Renal cortex interstitium (tissue), 11 donors: Measurements from ENCODE around the gene CSN1S1. TPM values are rescaled to one million over a fixed set of nuclear protein-coding genes. Genes with fewer than 3 reads are reported as not detected.
A peak's percentile ranks its signal among the peaks of the same experiment; 100 is the strongest.

ENCODE experiments used
- DNase-seq, 11 donors: peaks; one replicate each; pipeline ENCODE4 v3.0.0-alpha.2; 2013; ENCODE audit warnings: low read depth in 9 of 11, low spot score in 4 of 11; ENCODE audit errors: extremely low read depth in 1 of 11
- polyA plus RNA-seq, 3 donors: library from polyadenylated mRNA; unstranded; fragments of 120-200 nt; gene quantifications; one replicate each; pipeline ENCODE4 v1.2.1, GENCODE V29; 2013; ENCODE audit not compliant: insufficient read length in 3 of 3

Gene CSN1S1
- polyA plus RNA-seq, 3 donors: not detected

DNA sequence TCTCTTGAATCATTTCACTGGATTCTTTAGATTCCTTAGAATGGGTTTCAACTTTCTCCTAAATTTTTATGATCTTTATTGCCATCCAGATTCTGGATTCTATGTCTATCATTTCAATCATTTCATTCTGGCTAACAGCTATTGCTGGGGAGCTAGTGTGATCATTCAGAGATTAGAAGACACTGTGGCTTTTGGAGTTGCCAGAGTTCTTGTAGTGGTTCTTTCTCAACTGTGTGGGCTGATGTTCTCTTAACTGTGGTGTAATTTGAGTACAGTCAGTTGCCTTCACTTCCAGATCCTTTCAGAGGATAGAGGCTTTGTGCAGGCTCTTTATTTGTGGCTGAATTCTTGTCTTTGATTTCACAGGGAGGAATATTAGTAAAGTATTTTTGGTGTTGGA, 46.7 kb downstream of the CSN1S1 start:
- no peak for DNase-seq

DNA sequence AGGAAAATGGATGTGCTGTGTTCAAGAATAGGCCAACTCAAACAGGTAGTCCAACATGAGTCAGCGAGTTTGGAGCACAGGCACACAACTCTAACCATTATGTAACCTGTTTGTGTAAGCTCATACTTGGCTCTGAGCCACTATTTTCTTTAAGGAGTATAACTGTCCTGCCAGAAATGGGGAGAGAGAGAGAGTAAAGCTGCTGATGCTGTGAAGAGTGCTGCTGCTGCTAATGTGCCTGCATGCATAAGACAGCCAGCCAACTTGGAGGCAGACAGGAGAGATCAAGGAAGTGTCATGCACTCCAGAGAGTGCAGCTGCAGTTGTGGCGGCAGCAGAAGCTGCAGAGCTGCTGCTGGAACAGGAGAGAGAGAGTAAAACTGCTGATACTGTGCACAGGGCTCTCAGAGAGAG, 53.2 kb downstream of the CSN1S1 start:
- DNase-seq: peak in 8 of 11 donors; percentile 3 to 31 (median 12)

GRCh38 chr4:69986663-69987062, 55.8 kb downstream of the CSN1S1 start:
- no peak for DNase-seq

- DNase-seq: no peak
Measured at GRCh38 chr4:69991016-69991415, 60.1 kb downstream of the CSN1S1 start.

GRCh38 chr4:69994782-69995181, 63.9 kb downstream of the CSN1S1 start:
- no peak for DNase-seq

DNA sequence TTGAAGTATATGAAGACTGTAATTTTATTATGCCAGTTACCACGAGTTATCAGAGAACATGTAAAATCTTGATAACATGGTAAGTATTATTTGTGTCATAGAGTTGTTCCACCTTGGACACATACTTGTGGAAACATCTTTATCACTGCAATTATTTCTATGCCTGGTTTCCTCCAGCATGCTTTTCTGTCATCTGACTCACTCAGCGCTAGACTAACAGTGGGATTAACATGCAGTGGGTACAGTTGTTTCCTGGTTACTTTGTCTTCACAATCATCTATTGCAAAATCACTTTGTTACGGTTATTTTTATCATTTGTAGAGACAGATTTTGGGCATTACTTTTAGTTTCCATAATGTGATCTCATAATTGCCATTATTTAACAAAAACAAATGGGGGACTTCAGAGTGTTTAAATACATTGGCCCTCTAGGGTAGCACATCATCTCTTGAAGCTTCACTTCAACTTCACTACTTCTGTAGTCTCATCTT, 64.7 kb downstream of the CSN1S1 start, which contains the start of gene STATH:
STATH (plus strand) TSS at position 441 of the 491 bp plus-strand sequence. CDS start 2,472 bp downstream, outside the sequence.
- DNase-seq: no peak

Other genes starting within 250 kb of the CSN1S1 start
- 1 to 10 TPM in 1 of 3 donors, under 1 TPM in 2; 0.68 to 1.1 (median 0.76) TPM for gene SULT1B1, start 170.4 kb upstream of the CSN1S1 start, polyA plus RNA-seq
- 100 to 1,000 TPM; 414 to 554 (median 457) TPM for gene SULT1E1, start 70.9 kb upstream of the CSN1S1 start, polyA plus RNA-seq
- gene CSN2, start 34.7 kb downstream of the CSN1S1 start, polyA plus RNA-seq: under 1 TPM in 1 of 3 donors, not detected in 2; 0.10 TPM
- under 1 TPM in 2 of 3 donors, not detected in 1; 0.33 to 0.68 TPM for gene STATH, start 64.9 kb downstream of the CSN1S1 start, polyA plus RNA-seq
- gene HTN3, start 97.4 kb downstream of the CSN1S1 start, polyA plus RNA-seq: not detected
- gene HTN1, start 119.4 kb downstream of the CSN1S1 start, polyA plus RNA-seq: under 1 TPM in 1 of 3 donors, not detected in 2; 0.06 TPM
- under 1 TPM; 0.06 to 0.26 (median 0.09) TPM for gene PRR27, start 223.2 kb downstream of the CSN1S1 start, polyA plus RNA-seq